Stimulated activated CD4-positive, alpha-beta T cell treated with anti-CD3 and anti-CD28 coated beads, Interleukin-12 subunit alpha, Interleukin-12 subunit beta, amount 100 ng/mL, for 24 hours (primary cell): ENCODE results near the gene ATOH8.

Source experiments
- DNase-seq, 2 experiments: peaks; one replicate each; pipeline ENCODE4 v3.0.0-alpha.2; 2020; ENCODE audit warnings: low read depth in 2 of 2

ATOH8 gene

DNA sequence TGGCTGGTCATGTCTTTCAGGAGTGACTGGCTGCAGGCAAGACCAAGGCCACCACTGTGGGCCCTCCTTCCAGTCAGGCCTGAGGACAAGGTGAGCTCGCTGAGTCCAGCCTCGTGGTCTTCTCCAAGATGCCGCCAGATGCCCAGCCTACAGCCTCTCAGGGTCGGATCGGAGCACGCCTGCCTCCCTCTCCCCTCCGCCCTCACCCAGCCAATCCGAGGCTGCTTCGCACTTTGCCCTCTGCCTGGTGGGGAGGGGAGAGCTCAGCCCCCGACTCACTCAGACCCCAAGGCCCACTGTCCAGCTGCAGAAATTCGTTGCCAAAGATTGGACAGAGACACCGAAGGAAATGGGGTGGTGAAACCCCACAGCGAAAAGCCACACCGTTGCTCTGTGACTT, 33.1 kb downstream of the ATOH8 start:
- no peak for DNase-seq

DNA sequence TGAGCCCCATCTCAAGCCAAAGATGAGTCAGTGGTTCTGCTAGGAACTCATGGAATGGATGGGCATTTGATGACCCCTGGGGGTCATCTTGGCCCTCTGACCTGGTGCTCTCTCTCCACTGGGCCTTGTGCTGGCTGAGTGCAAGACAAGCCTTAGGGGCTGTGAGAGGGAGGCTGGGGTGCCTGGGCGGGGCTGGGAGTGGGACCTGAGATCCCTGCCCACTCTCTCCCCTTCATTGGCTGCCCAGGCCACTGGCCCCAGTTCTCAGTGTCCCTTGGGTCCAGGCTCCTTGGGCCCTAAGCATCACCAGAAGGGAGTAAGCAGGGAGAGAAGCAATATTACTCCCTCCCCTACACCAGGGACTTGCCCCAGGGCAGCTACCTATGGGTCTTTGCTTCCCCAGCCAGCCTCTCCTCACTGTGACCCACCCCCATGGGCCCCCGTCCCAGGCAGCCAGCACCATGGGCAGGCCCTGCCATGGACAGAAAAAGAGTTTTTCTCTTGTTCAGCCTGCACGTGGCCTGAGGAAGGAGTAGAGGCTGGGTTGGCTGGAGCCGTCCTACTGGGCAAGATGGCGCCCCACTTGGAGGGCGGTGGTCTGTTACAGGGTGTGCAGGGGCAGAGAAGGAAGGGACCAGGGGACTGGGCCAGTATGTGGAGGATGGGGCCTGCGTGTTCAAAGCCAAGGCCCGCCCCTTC, 33.6 kb downstream of the ATOH8 start:
- DNase-seq, result no peak

DNA sequence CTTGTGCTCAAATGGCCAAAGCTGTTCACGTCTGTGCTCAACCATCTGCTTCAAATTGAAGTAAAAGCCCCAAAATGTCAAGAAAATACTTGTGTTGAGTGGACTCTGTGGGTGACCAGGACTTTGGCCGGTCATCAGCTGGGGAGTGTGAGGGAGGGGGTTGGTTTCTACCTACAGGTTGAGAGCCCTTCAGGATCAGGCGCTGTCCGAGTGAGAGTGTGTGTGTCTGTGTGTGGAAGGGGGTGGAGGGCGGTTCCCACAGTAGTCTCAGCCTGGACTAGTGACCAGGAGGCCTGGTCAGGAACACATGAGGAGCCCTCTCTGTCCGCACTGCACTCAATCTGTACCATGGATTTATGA, 34.2 kb downstream of the ATOH8 start:
- DNase-seq, result no peak

DNA sequence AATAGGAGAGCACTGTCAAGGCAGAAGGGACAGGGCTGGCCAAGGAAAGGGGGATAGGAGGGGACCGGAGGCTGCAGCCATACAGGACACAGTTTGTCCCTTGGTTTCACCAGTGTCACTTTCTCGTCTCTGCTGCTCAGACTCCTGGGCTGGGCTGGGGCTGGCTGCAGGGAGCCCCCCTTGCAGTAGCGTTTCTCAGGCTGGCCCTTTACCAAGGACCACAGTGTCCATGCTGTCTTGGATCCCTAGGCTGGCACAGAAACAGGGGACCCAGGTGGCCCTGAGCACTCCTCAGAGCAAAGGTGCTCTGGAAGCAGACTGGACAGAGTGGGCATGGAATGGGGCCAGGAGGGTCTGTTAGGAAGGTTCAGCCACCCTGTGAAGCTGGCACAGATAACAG, 34.8 kb downstream of the ATOH8 start:
- no peak for DNase-seq

DNA sequence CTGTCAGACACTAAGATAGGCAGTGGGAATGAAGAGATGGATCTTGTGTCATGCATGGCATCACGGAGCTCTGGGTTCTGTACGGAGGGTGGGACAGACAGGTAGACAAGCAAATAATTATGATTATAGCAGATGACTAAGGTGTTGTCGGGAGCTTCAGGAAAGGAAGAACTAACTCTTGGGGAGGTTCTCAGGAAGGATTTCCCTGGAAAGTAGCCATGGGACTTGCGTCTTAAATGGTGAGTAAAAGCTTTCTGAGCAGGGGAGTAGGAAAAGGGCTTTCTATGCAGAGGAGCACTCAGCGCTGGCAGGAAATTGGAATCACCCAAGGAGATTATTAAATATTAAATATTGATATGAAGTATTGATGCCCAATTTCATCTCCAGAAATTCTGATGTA, 35.5 kb downstream of the ATOH8 start:
- DNase-seq, result no peak

DNA sequence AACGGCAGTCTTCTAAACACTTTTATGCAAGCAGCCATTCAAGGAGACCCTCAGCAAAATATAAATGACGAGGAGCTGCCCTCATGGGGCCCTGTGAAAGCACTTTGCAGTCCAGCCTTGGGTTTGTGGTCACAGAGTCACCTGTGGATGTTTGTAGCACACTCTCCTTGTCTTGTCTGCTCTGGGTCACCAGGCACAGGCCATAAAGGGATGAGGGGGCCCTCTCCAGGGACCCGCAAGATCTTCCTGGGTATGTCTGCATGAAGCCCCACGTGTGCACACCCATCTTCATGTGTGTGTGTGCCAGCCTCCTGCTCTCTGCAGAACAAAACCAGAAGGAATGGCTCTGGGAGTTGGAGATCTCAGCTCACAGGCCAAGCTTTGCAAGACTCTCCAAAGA, 36.2 kb downstream of the ATOH8 start:
- DNase-seq, result no peak

DNA sequence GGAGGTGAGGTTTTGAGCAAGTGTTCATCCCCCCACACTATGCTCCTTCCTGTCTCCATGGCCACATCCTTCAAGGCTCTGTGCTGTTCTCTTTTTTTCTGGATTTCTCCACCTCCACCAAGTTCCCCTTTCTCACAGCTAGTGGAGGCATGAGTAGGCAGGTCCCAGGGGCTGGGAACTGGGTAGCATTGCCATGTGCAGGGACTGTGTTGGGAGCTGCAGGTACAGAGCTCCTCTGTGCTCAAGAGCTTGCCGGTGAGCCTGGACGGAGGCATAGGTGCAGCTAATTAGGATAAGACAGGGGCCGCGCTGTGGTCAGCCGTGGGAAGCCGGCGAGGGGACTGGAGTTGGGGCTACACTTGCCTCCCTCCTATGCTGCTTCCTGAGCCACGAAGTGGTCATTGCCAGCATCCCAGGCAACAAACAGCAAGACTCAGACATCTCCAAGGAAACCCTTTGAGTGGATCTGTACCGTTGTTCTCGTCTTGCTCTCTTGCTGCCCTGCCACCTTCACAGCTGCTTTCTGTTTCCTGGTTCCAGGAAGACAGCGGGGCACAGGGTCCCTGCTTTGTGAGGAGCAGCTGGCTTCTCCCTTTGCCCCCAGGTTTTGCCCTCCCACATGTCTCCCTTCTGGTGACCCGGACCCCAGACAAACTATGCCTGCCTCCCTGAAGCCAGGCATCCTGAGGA, 36.9 kb downstream of the ATOH8 start:
- no peak for DNase-seq

DNA sequence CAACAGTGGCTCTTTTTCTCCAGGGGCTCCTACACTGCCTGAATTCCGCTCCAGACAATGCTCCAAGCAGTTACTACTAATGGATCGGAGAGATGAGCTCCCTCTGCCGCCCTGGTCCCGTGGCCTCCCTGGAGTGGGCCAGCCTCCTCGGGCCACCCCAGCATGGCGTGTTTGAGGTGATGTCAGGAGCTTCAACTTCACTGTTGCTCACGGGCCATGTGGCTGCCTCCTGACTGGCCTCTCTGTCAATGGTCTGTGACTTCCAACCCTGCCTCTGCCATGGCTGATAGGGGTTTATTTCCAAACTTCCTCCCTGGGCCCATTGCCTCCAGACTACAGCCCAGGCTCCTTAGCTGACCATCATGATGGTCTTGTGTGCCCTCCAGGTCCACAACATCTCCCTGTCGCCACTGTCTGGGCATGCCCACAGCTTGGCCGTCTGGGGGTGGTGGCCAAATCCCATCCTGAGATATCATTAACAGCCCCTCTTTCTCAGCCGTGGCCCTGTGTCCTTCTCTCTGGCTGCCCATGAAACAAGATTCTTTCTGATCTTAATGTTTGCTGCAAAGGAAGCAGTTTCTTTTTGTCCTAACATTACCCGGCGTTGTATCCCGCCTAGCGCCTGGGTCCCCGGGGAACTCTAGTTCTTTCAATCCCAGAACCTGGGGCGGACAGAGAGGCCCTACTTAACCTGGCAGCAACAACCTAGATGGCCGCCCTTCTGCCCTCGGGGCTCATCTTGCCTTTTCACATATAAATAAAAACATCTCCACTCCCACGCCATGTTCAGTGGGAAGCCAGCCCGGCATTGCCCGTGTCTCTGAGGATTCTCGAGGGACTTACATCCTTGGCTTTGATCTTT, 38.1 kb downstream of the ATOH8 start:
- DNase-seq, result no peak

DNA sequence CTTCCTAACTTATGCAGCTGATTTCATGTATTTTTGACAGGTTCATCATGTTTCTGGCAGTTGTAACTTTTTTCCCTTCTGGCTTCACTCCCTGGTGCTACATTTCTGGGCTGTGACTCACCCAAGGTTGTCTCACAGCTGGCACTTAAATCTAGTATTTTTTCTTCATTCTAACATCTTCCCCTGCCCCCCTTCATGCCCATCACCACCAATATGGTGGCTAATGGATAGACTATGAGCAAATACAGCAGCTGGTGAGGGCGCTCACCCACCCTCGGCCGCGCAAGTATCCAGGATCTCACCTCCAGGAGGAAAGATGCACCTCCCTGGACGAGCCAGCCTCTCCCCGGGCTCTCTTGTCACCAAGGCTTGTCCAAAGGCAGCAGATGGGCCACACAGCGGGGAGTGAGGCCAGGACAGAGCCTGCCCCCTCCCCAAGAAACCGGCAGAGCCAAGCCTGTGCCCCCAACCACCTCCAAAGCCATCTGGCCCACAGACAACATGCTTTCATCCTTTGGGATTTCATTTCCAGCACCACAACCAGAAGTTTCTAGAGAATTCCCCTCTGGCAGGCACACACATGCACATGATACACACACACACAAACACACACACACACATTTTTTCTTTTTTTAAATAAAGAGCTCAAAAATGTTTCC, 39.1 kb downstream of the ATOH8 start:
- DNase-seq, result no peak

DNA sequence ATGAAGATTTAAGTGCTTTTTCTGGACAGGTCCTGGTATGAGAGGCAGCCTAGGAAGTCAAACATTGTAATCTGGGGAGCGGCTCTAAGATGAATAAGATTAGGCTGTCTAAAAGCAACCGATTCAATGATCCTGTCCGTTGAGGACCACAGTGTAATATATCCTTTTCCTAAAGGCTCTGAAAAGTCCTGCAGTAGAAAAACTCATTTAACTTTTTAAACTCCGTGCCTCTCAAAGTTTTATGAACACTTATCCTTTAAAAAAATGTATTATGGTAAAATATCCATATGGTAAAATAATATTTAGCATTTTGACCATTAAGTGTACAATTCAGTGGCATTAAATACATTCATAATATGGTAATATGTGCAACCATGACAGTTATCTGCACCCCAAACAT, 39.8 kb downstream of the ATOH8 start:
- DNase-seq, result no peak

DNA sequence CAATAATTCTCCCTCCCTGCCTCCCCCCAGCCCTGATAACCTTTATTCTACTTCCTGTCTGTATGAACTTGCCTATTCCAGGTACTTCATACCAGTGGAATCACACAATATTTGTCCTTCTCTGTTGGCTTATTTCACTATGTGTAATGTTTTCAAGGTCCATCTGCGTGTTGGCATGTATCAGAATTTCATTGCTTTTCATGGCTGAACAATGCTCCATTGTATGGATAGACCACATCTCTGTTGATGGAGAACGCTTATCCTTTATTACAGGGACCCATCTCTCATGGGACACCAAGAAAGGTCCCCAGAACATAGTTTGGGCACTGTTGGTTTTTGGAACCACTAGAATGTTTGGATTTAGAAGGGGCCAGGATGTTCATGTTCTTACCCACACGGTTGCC, 40.2 kb downstream of the ATOH8 start:
- DNase-seq, result no peak

DNA sequence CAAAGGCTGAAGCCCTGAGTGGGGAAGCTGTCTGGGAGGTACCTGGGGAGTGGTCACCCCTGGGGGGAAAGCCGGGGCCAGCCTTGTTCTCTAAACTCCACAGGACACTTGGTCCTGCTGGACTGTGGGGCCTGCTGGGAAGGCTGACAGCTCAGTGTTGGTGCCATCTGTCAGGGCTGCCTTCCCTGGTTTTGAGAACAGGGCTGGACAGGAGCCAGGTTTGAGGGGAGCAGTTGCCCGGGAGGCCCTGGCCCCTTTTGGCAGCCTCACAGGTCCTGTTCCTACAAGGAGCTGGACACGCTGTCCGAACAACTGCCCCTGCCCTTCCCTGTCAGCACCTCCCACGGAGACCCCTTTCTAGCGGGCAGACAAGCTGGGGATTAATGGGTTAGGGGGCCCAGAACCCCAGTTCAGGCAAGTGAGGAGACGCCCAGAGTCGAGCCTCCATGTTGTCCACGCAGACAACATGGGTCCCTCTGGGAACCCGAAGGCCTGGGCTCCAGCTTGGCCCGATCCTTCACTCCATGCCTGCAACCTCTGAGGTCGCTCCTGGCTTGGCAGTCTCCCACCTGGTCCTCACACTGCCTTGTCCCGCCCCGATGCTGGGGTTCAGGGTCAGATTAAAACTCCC, 40.8 kb downstream of the ATOH8 start:
- DNase-seq, result no peak

DNA sequence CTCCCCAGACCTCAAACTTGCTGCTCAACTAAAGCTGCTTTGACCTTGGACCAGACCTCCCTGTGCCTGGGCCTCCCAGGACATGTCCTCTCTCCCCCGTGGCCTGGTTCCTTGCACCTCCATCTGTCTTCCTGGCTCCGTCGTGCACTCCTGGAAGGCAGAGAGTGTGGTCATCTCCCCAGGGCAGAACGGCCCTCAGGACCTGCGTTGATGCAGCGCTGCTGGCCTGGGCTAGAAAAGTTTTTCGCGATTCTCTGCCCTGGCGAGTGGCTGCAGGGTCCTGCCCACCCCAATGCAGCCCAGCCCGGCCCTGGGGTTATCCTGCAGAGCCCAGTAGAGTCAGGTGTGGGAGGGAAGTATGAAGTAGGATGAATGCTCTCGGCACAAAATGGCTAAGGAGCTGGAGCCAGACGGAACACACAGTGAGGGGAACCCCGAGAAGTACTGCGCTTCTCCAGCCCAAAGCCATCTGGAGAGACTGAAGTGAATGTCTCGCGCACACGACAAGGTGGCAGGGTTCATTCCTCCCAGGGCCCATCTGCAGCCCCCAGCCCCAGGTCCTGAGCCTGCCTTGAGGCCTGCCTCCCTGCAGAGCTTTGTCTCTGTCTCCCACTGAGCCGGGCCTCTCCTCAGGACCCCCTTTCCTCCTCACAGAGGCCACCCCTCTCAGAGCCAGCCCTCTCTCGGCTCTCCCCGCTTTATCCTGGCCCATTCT, 41.7 kb downstream of the ATOH8 start:
- DNase-seq, result no peak

DNA sequence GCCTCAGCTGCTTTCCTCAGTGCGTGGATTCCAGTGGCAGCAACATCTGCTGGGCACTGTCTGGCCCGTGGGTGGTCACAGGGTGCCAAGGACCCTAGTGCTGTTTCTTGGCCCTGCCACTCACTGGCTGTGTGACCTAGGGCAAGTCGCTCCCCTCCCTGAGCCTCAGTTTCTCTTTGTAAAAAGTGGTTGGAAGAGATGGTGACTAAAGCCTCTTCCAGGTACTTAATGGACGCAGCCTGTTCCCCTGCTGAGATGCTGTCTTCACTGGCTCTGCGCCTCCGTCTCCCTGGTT, 42.2 kb downstream of the ATOH8 start:
- no peak for DNase-seq

DNA sequence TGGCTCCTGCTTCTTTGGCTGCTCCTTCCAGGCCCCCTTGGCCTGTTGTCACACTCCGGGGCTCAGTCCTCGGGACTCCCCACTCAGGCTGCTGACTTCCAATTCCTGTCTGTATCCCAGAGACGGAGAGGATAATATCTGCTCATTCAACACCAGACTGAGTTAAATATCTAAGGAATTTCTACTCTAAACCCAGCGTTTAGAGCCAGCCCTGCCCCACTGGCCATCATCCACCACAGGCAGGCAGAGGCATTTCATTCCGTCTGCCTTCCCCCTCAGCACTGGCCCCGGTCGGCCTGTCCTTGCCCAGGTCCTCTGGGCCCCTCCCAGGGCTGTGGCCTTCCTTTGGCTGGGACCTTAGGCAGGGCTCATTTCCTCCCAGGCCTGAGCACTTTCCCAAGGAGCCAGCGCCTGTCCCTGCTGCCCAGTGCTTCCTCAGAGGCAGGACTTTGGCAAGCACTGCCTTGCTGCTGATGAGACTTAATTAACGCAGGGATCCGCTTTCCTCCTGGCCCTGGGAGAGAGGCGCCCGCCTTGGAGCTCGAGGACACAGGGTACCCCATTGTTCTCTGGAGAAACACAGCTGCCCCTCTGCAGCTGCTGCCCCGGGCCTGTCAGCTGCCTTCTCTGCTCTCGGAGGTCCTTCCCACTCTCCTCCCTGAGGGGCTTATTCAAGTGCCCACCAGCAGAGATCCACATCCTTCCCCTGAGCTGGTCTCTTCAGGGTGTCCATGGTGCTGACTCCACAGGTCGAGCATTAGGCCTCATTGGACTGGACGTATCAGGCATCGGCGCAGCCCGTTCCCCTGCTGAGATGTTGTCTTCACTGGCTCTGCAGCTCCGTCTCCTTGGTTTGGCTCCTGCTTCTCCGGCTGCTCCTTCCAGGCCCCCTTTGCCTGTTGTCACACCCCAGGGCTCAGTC, 42.8 kb downstream of the ATOH8 start:
- no peak for DNase-seq

DNA sequence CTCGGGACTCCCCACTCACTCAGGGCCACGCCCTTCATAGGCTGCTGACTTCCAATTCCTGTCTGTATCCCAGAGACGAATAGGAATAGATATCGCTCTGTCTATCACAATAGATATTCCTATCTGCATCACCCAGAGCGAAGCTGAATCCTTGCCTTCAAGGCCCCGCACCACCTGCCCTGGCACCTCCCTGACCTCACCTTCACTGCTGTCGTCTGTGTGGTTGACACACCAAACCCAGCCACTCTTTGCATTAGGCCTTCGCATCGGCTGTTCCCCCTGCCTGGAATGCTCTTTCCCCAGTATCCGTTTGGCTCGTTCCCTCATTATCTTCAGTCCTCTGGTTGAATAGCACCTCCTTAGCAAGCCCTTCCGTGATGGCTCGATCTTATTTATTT, 43.5 kb downstream of the ATOH8 start:
- no peak for DNase-seq

DNA sequence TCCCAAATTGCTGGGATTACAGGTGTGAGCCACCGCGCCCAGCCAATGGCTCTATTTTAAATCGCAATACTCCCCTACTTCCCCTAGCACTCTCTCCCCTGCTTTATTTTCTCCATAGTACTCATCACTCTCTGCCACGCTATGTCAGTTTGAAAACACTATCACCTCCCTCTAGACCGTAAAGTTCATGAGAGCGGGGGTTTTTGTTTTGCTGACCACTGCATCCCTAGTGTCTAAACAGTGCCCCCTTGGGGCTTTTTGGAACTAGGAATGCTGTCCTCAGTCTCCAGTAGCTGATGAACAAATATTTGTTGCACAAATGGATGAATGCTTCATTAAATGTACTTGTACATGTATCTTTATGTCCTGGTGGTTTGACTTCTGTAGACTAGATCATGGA, 44.1 kb downstream of the ATOH8 start:
- DNase-seq, result no peak

DNA sequence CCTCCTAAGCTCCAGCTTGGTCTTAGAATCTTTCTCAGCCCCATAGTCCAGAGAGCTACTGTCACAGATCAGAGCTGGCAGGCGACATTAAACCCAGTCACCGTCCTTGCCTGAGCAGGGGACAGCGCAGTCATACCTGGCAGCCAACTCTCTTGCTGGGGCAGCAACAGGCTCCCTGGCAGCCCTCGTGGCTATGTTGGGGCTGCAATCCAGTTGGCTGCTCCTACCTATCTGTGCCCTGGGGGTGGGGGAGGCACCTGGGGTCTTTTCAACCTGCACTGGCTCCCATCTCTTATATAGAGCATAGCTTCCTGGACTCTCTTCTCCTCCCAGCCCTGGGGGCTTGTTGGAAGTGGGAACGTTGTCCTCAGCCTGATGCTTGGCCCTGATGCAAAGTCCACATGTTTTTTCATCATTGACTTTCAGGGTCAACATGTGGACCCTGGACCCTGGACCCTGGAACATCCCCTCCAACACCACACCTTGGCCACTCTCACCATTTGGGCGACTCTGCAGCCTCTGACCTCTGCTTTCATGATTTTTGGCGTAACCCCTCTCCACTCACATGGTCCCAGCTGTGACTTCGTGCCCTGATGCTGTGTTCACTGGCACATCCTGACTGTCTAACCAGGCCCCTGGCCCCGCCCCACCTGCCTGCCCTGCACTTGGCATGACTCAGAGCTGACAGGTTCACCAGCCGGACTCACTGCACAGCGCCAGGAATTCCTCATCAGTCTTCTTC, 45.6 kb downstream of the ATOH8 start:
- no peak for DNase-seq

DNA sequence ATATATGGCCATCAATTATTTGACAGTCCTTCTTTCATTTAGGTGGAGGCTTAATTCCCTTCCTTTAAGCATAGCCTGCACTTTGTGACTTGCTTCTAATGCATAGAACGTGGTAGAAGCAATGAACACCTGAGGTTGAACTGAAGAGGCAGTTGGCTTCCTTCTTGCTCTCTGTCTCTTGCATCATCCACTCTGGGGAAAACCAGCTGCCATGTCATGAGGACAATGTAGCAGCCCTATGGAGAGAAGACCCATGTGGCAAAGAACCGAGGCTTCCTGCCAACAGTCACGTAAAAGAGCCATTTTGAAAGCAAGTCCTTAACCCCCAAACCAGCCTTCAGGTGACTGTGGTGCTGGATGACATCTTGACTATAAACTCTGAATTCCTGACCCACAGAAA, 46.8 kb downstream of the ATOH8 start:
- DNase-seq, result no peak

DNA sequence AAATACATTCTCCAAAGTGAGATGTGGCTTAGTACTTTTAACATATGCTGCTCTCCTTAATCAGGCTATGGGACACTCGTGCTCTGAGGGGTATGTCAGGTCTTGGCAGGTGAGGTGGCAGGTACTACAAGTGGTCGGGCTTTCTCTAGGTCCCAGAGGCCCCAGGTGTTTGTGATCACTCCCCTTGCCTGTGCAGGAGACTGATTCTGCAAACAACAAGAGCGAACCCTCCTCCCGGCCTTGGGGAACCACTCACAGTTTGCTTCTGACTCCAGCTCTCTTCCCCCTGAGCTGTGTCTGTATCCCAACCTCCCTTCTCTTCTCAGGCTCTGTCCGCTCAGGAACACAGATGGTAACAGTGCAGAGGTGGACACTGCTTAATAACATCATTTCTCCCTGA, 48.1 kb downstream of the ATOH8 start:
- DNase-seq, result no peak
